Frontal cortex (tissue), 1 donor: ENCODE measurements around the gene OR14C36. TPM values are rescaled to one million over a fixed set of nuclear protein-coding genes. Genes with fewer than 3 reads are reported as not detected.

Source experiments
- total RNA-seq: library from RNA; depleted of rRNA; stranded (reverse); fragments of >200 nt; gene quantifications from one replicate; pipeline ENCODE4 v1.2.3, GENCODE V29; 2014

OR14C36 gene
- total RNA-seq, 1 donor from 2014 or later: not detected

Other genes with a start within 250 kb of the OR14C36 start
- not detected for gene OR2M5, start 203.6 kb upstream of the OR14C36 start, total RNA-seq
- not detected for gene OR2M2, start 174.0 kb upstream of the OR14C36 start, total RNA-seq
- under 0.01 TPM for gene OR2M3, start 151.5 kb upstream of the OR14C36 start, total RNA-seq
- under 0.01 TPM for gene OR2M4, start 117.4 kb upstream of the OR14C36 start, total RNA-seq
- gene OR2T33, start 70.8 kb upstream of the OR14C36 start, total RNA-seq: not detected
- not detected for gene OR2T12, start 45.4 kb upstream of the OR14C36 start, total RNA-seq
- gene OR2M7, start 24.2 kb upstream of the OR14C36 start, total RNA-seq: not detected
- not detected for gene OR2T4, start 12.9 kb downstream of the OR14C36 start, total RNA-seq
- gene OR2T6, start 27.0 kb downstream of the OR14C36 start, total RNA-seq: not detected
- gene OR2T1, start 54.3 kb downstream of the OR14C36 start, total RNA-seq: not detected
- not detected for gene OR2T2, start 96.9 kb downstream of the OR14C36 start, total RNA-seq
- not detected for gene OR2T3, start 124.6 kb downstream of the OR14C36 start, total RNA-seq
- not detected for gene OR2T5, start 139.8 kb downstream of the OR14C36 start, total RNA-seq
- gene OR2G6, start 159.3 kb downstream of the OR14C36 start, total RNA-seq: not detected
- not detected for gene OR2T29, start 214.0 kb downstream of the OR14C36 start, total RNA-seq
- gene OR2T34, start 226.0 kb downstream of the OR14C36 start, total RNA-seq: not detected
- gene OR2T10, start 248.9 kb downstream of the OR14C36 start, total RNA-seq: not detected